Gastroesophageal sphincter (tissue), 4 donors: ENCODE data around the gene SHISA7. TPM values are rescaled to one million over a fixed set of nuclear protein-coding genes. Genes with fewer than 3 reads are reported as not detected.
A peak's percentile ranks its signal among the peaks of the same experiment; 100 is the strongest.

ENCODE experiments used
- ATAC-seq: fragments of 150-250 bp; one replicate; pipeline ENCODE4 v1.9.1; 2016; ENCODE audit warnings: mild to moderate bottlenecking, moderate library complexity
- H3K27ac ChIP-seq, 4 donors: fragments of 200-600 bp; sonication (generic) in 3 of 4; 1 replicate in 3 of 4; 2 replicates in 1 of 4; pipeline ENCODE4 v1.5.1; 2016 to 2019
- H3K27me3 ChIP-seq: fragments of 200-600 bp; sonication (generic); one replicate; pipeline ENCODE4 v1.5.1; 2019
- H3K36me3 ChIP-seq, 2 donors: fragments of 200-600 bp; sonication (generic); one replicate each; pipeline ENCODE4 v1.5.1; 2019; ENCODE audit warnings: control low read depth in 1 of 2
- H3K4me1 ChIP-seq, 3 donors: fragments of 200-600 bp; sonication (generic); 1 replicate in 2 of 3; 2 replicates in 1 of 3; pipeline ENCODE4 v1.5.1; 2016 to 2019; ENCODE audit warnings: control low read depth in 2 of 3
- H3K4me3 ChIP-seq, 2 donors: fragments of 200-600 bp; sonication (generic); one replicate each; pipeline ENCODE4 v1.5.1; 2019; ENCODE audit warnings: mild to moderate bottlenecking in 1 of 2, moderate library complexity in 1 of 2
- H3K9me3 ChIP-seq, 3 donors: fragments of 200-600 bp; sonication (generic); one replicate each; pipeline ENCODE4 v1.5.1; 2017 to 2019; ENCODE audit warnings: control low read depth in 2 of 3
- EP300 ChIP-seq: sonication (generic); formaldehyde crosslinking; IDR thresholded peaks from one replicate; pipeline ENCODE4 v1.6.1; 2017; ENCODE audit warnings: antibody characterized with exemption, mild to moderate bottlenecking
- POLR2A ChIP-seq, 2 donors: fragments of 450-650 bp; IDR thresholded peaks; one replicate each; pipeline ENCODE4 v1.6.1; 2017; ENCODE audit warnings: antibody characterized with exemption in 2 of 2, mild to moderate bottlenecking in 2 of 2, moderate library complexity in 1 of 2
- POLR2AphosphoS5 ChIP-seq: sonication (generic); formaldehyde crosslinking; IDR thresholded peaks from one replicate; pipeline ENCODE4 v1.6.1; 2017; ENCODE audit warnings: antibody characterized with exemption
- WGBS, 2 donors: methylation state at CpG; one replicate each; pipeline ENCODE4 v1.1.5; 2018; ENCODE audit warnings: low coverage in 1 of 2; 5-methylcytosine and 5-hydroxymethylcytosine counted together
- total RNA-seq, 4 donors: library from RNA; depleted of rRNA; stranded (reverse); fragments of >200 nt; gene quantifications; one replicate each; pipeline ENCODE4 v1.1.0, GENCODE V29; 2016
- TF ChIP-seq, protein P1 (sequence below), 4 experiments: fragments of 200-600 bp in 2 of 4; fragments of 450-650 bp in 2 of 4; sonication (generic) in 1 of 4; IDR thresholded peaks; one replicate each; pipeline ENCODE4 v1.5.1; 2017 to 2019; ENCODE audit warnings: antibody characterized with exemption in 4 of 4, mild to moderate bottlenecking in 2 of 4, moderate library complexity in 2 of 4

The SHISA7 gene
- total RNA-seq, 4 donors from 2014 or later: not detected

- Histone ChIP-seq H3K4me3 (no peak overlapping the region), H3K36me3 (peaks cover 0 to 41% of the 10 kb centered on the region in 2 donors), H3K9me3 (no peaks in the 10 kb centered on the region), H3K27ac (no peak overlapping the region), H3K4me1 (peaks cover 0 to 43% (median 12%) of the 10 kb centered on the region in 3 donors), H3K27me3 (no peaks in the 10 kb centered on the region)
- WGBS, 2 donors: 64 to 65% methylated on average over 6 to 13 of the region's 18 CpGs
- TF ChIP-seq EP300 (no peak), POLR2AphosphoS5 (no peak), POLR2A (IDR thresholded peaks at IDR 0.05) (no peak)
- TF ChIP-seq, protein P1, sequence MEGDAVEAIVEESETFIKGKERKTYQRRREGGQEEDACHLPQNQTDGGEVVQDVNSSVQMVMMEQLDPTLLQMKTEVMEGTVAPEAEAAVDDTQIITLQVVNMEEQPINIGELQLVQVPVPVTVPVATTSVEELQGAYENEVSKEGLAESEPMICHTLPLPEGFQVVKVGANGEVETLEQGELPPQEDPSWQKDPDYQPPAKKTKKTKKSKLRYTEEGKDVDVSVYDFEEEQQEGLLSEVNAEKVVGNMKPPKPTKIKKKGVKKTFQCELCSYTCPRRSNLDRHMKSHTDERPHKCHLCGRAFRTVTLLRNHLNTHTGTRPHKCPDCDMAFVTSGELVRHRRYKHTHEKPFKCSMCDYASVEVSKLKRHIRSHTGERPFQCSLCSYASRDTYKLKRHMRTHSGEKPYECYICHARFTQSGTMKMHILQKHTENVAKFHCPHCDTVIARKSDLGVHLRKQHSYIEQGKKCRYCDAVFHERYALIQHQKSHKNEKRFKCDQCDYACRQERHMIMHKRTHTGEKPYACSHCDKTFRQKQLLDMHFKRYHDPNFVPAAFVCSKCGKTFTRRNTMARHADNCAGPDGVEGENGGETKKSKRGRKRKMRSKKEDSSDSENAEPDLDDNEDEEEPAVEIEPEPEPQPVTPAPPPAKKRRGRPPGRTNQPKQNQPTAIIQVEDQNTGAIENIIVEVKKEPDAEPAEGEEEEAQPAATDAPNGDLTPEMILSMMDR (IDR thresholded peaks at IDR 0.05): no peak
- ATAC-seq: no peak
Measured at GRCh38 chr19:55392820-55393761, 50.0 kb downstream of the SHISA7 start.

GRCh38 chr19:55391702-55392615, 51.1 kb downstream of the SHISA7 start:
- TF ChIP-seq, protein P1 (IDR thresholded peaks at IDR 0.05): no peak
- TF ChIP-seq POLR2A (IDR thresholded peaks at IDR 0.05): no peak
- TF ChIP-seq POLR2AphosphoS5: no peak
- no peak for TF ChIP-seq EP300
- H3K36me3 ChIP-seq: peaks cover 0 to 52% of the 10 kb centered on the region in 2 donors
- H3K27ac ChIP-seq: peak overlapping the region in 1 of 4 donors; percentile 23
- ATAC-seq: peak; percentile 63
- peaks cover 0 to 54% (median 23%) of the 10 kb centered on the region in 3 donors for H3K4me1 ChIP-seq
- no peak overlapping the region for H3K4me3 ChIP-seq
- WGBS, 2 donors: 53 to 69% methylated on average over 5 to 16 of the region's 18 CpGs
- H3K9me3 ChIP-seq: no peaks in the 10 kb centered on the region
- H3K27me3 ChIP-seq: no peaks in the 10 kb centered on the region

- no peaks in the 10 kb centered on the region for H3K27me3 ChIP-seq
- peaks cover 0 to 61% (median 28%) of the 10 kb centered on the region in 3 donors for H3K4me1 ChIP-seq
- H3K4me3 ChIP-seq: no peak overlapping the region
- no peaks in the 10 kb centered on the region for H3K9me3 ChIP-seq
- no peak for TF ChIP-seq EP300
- no peak for TF ChIP-seq POLR2AphosphoS5
- TF ChIP-seq, protein P1 (IDR thresholded peaks at IDR 0.05): no peak
- no peak for TF ChIP-seq POLR2A (IDR thresholded peaks at IDR 0.05)
- 80 to 92% methylated on average over 1 to 5 of the region's 12 CpGs for WGBS, 2 donors
- no peak for ATAC-seq
- peak overlapping the region in 2 of 4 donors; percentile 4 to 23 for H3K27ac ChIP-seq
- peaks cover 0 to 52% of the 10 kb centered on the region in 2 donors for H3K36me3 ChIP-seq
Measured at GRCh38 chr19:55391191-55391670, 51.9 kb downstream of the SHISA7 start.

DNA sequence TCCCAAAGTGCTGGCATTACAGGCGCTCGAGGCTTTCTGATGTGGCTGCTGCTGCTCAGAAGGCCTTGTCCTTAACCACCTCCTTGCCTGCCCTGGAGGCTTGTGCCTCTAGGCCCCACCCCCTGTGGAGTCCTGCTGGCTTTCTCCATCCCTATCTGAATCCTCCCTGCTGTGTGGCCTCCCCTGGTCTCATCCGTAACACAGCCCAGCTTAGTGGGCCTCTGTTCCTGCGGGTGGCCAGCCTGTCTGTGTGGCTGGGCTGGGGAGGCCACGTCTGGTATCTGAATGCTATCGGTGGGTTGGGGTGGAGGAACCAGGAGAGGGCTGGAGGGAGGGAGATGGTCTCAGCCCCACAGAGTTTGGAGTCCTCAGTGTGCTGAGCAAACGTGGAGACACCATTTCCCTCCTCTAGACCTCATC, 52.6 kb downstream of the SHISA7 start:
- WGBS, 2 donors: 53 to 86% methylated on average over 1 to 2 of the region's 7 CpGs
- TF ChIP-seq, protein P1 (IDR thresholded peaks at IDR 0.05): no peak
- TF ChIP-seq POLR2AphosphoS5: no peak
- no peak for TF ChIP-seq EP300
- Histone ChIP-seq H3K36me3 (peaks cover 0 to 52% of the 10 kb centered on the region in 2 donors), H3K9me3 (no peaks in the 10 kb centered on the region), H3K4me3 (no peak overlapping the region), H3K4me1 (peaks cover 0 to 63% (median 28%) of the 10 kb centered on the region in 3 donors), H3K27me3 (no peaks in the 10 kb centered on the region), H3K27ac (peak overlapping the region in 1 of 4 donors; percentile 4)
- ATAC-seq: no peak
